ENCODE results near the gene GOLPH3. TPM values are rescaled to one million over a fixed set of nuclear protein-coding genes. Genes with fewer than 3 reads are reported as not detected.

The GOLPH3 gene
- total and polyA plus RNA-seq, 2 of the 4 experiments (the other 2 are of a cell fraction): 38.2 to 41.3 TPM

- no peak overlapping the region for H3K18ac ChIP-seq (ENCODE audit: low read depth, low read length)
- H2AFZ ChIP-seq (replicated peaks; ENCODE audit: low read length, poor library complexity): no peak overlapping the region
- H4K91ac ChIP-seq (ENCODE audit: insufficient read depth, low read depth, low read length): no peak overlapping the region
- 100% methylated on average over 4 of the region's 12 CpGs; no CpG with 5 or more reads in 1 of the 2 experiments for WGBS, 2 experiments (ENCODE audit: extremely low coverage in 2 of 2, insufficient read length in 1 of 2)
- no peak overlapping the region for H2BK5ac ChIP-seq (ENCODE audit: low read depth, low read length, poor library complexity, severe bottlenecking)
- H3K27ac ChIP-seq (ENCODE audit: insufficient read depth, low read length): no peak overlapping the region
- H3K9ac ChIP-seq (ENCODE audit: low read depth, low read length): no peak overlapping the region
- no peaks in the 10 kb centered on the region for H4K20me1 ChIP-seq (ENCODE audit: insufficient read depth, low read length)
- no peak overlapping the region for H2BK20ac ChIP-seq (ENCODE audit: low read depth, low read length)
- H3K56ac ChIP-seq (ENCODE audit: extremely low read depth, insufficient read depth, low read length): no peak overlapping the region
- H3K14ac ChIP-seq (replicated peaks; ENCODE audit: low read depth, low read length): no peak overlapping the region
- no peak overlapping the region for H3K4ac ChIP-seq (ENCODE audit: low read depth, low read length)
- H2AK5ac ChIP-seq (ENCODE audit: low read depth, low read length): no peak overlapping the region
- peaks cover 59% of the 10 kb centered on the region for H3K36me3 ChIP-seq (ENCODE audit: control insufficient read depth, insufficient read depth, low read length)
- dilution Hi-C loops (cut with HindIII; ENCODE audit: low sequenced_read_pairs, unreplicated experiment) (no loop called here), in situ Hi-C loops (cut with MboI; ENCODE audit: low sequenced_read_pairs) (no loop called here), intact Hi-C loops (cut with micrococcal nuclease) (no loop called here)
- no peaks in the 10 kb centered on the region for H3K9me3 ChIP-seq (ENCODE audit: control insufficient read depth, insufficient read depth, low read length)
- H3K4me3 ChIP-seq (ENCODE audit: insufficient read depth, low read depth, low read length): no peak overlapping the region
- H3K4me1 ChIP-seq (ENCODE audit: control insufficient read depth, insufficient read depth, low read length): no peaks in the 10 kb centered on the region
- no peak overlapping the region for H2AK9ac ChIP-seq (replicated peaks; ENCODE audit: low read depth, low read length, poor library complexity)
- ATAC-seq (ENCODE audit: low read depth): no peak
- no peak overlapping the region for H2BK15ac ChIP-seq (ENCODE audit: low read depth, low read length)
- no peak overlapping the region for H2BK120ac ChIP-seq (ENCODE audit: low read depth, low read length)
- BruUV-seq (replicated peaks): no TSS peak
- TF ChIP-seq ELK1 (IDR thresholded peaks at IDR 0.05; ENCODE audit: borderline replicate concordance, low read depth, low read length): no peak
- no peak for TF ChIP-seq NFE2L2 (IDR thresholded peaks at IDR 0.05; ENCODE audit: low read depth, low read length)
- TF ChIP-seq USF2 (IDR thresholded peaks at IDR 0.05; ENCODE audit: low read depth, low read length): no peak
- TF ChIP-seq CEBPB (IDR thresholded peaks at IDR 0.05; ENCODE audit: low read depth, low read length): no peak
- no peak for TF ChIP-seq SMC3 (IDR thresholded peaks at IDR 0.05; ENCODE audit: low read depth, low read length)
- no peak for TF ChIP-seq POLR2A (IDR thresholded peaks at IDR 0.05; ENCODE audit: low read depth, low read length)
- no peak for TF ChIP-seq RAD21 (IDR thresholded peaks at IDR 0.05; ENCODE audit: low read length)
- H3K23ac ChIP-seq (ENCODE audit: low read depth, low read length): no peak overlapping the region
- peaks cover 6 to 15% of the 10 kb centered on the region in 2 experiments; a peak in 3 of 4 replicates for H3K79me1 ChIP-seq (ENCODE audit: low read depth in 1 of 2, low read length in 2 of 2)
- no peak overlapping the region for H3K4me2 ChIP-seq (ENCODE audit: low read depth, low read length)
- no peak for DNase-seq
- no peaks in the 10 kb centered on the region for H3K9me1 ChIP-seq (ENCODE audit: insufficient read depth, low read length)
- H4K8ac ChIP-seq (ENCODE audit: low read depth in 2 of 2, low read length in 2 of 2): no peak overlapping the region
- ChIA-PET POLR2A (ENCODE audit: unreplicated experiment) (no interaction called here), CTCF (no interaction called here)
- no peaks in the 10 kb centered on the region for H3K27me3 ChIP-seq (ENCODE audit: control insufficient read depth, insufficient read depth, low read length)
- H4K5ac ChIP-seq (ENCODE audit: low read depth, low read length): no peak overlapping the region
Observed at GRCh38 chr5:32103521-32103920, 70.6 kb downstream of the GOLPH3 start.

All from IMR-90 (cell line).